HepG2 (cell line): Measurements from ENCODE around the gene MBD3. TPM values are rescaled to one million over a fixed set of nuclear protein-coding genes. Genes with fewer than 3 reads are reported as not detected.

Source experiments
- FOSL2 ChIP-seq: sonication (generic); formaldehyde crosslinking; IDR thresholded peaks from 2 replicates; pipeline ENCODE4 v1.4.0; 2020; ENCODE audit warnings: missing genetic modification reagents
- GATA4 ChIP-seq: sonication (generic); IDR thresholded peaks from 2 replicates; pipeline ENCODE4 v1.6.1; 2016; ENCODE audit warnings: antibody characterized with exemption, low read depth, borderline replicate concordance
- HNRNPL ChIP-seq: fragments of 200-400 bp; formaldehyde crosslinking; IDR thresholded peaks from 2 replicates; pipeline ENCODE4 v1.6.1; 2017; ENCODE audit warnings: mild to moderate bottlenecking, low read depth, low read length
- MED8 ChIP-seq: sonication (generic); formaldehyde crosslinking; IDR thresholded peaks from 2 replicates; pipeline ENCODE4 v1.8.1; 2023; ENCODE audit warnings: mild to moderate bottlenecking, missing genetic modification reagents; ENCODE audit not compliant: insufficient replicate concordance
- PHF21A ChIP-seq: sonication (generic); formaldehyde crosslinking; IDR thresholded peaks from 2 replicates; pipeline ENCODE4 v1.5.0; 2020; ENCODE audit warnings: mild to moderate bottlenecking, missing genetic modification reagents
- POGZ ChIP-seq: sonication (generic); formaldehyde crosslinking; IDR thresholded peaks from 2 replicates; pipeline ENCODE4 v1.4.0; 2020; ENCODE audit warnings: mild to moderate bottlenecking, missing genetic modification reagents
- PPARG ChIP-seq: conservative IDR thresholded peaks from 2 replicates; pipeline ENCODE4 v1.6.1; 2016; ENCODE audit warnings: missing biosample characterization, missing genetic modification reagents
- RARG ChIP-seq: sonication (generic); formaldehyde crosslinking; IDR thresholded peaks from 2 replicates; pipeline ENCODE4 v1.4.0; 2020; ENCODE audit warnings: low read depth, mild to moderate bottlenecking, missing genetic modification reagents
- SP2 ChIP-seq: sonication (generic); formaldehyde crosslinking; IDR thresholded peaks from 2 replicates; pipeline ENCODE4 v1.5.1; 2020; ENCODE audit warnings: mild to moderate bottlenecking, missing genetic modification reagents
- SRSF9 ChIP-seq: fragments of 200-400 bp; formaldehyde crosslinking; IDR thresholded peaks from 2 replicates; pipeline ENCODE4 v1.6.1; 2018; ENCODE audit warnings: borderline replicate concordance, mild to moderate bottlenecking, low read depth, low read length; ENCODE audit not compliant: insufficient read depth, poor library complexity, severe bottlenecking
- ZFX ChIP-seq: sonication (generic); formaldehyde crosslinking; IDR thresholded peaks from 2 replicates; pipeline ENCODE4 v1.4.0; 2020; ENCODE audit warnings: mild to moderate bottlenecking, low read depth, missing genetic modification reagents, moderate library complexity
- ZNF44 ChIP-seq: sonication (generic); formaldehyde crosslinking; IDR thresholded peaks from 2 replicates; pipeline ENCODE4 v1.5.1; 2020; ENCODE audit warnings: mild to moderate bottlenecking, missing genetic modification reagents
- ZNF549 ChIP-seq: sonication (generic); formaldehyde crosslinking; IDR thresholded peaks from 2 replicates; pipeline ENCODE4 v1.5.0; 2020; ENCODE audit warnings: missing genetic modification reagents
- ZNF562 ChIP-seq: sonication (generic); formaldehyde crosslinking; IDR thresholded peaks from 2 replicates; pipeline ENCODE4 v1.8.0; 2022; ENCODE audit warnings: missing genetic modification reagents, borderline replicate concordance
- ZNF724P ChIP-seq: sonication (generic); formaldehyde crosslinking; IDR thresholded peaks from 2 replicates; pipeline ENCODE4 v1.8.0; 2022; ENCODE audit warnings: missing genetic modification reagents, borderline replicate concordance
- ZSCAN25 ChIP-seq: sonication (generic); formaldehyde crosslinking; IDR thresholded peaks from 2 replicates; pipeline ENCODE4 v1.8.0; 2022; ENCODE audit warnings: mild to moderate bottlenecking, missing genetic modification reagents
- polyA plus RNA-seq, 8 experiments: library from polyadenylated mRNA; depleted of rRNA in 3 of 8; stranded (reverse) in 7 of 8; unstranded in 1 of 8; fragments of >200 nt; fragmentation: Illumina TruSeq in 4 of 8; extraction: Trizol in 4 of 8; gene quantifications; 2 replicates each; pipeline versions ENCODE4 v1.2.1 to v1.2.3, GENCODE V29; 2011 to 2016; ENCODE audit warnings: low read depth in 4 of 8, missing spikeins in 1 of 8, mixed read lengths in 1 of 8; ENCODE audit not compliant: insufficient read depth in 1 of 8
- total RNA-seq, 5 experiments: library from RNA; depleted of rRNA; stranded (reverse); fragments of >200 nt; fragmentation: Illumina TruSeq; extraction: Trizol; gene quantifications; 2 replicates each; pipeline ENCODE4 v1.2.3, GENCODE V29; 2016; ENCODE audit warnings: low read depth in 1 of 5
- TF ChIP-seq, protein P1 (sequence below): sonication (generic); formaldehyde crosslinking; IDR thresholded peaks from 2 replicates; pipeline ENCODE4 v1.4.0; 2020; ENCODE audit warnings: mild to moderate bottlenecking, missing genetic modification reagents
- TF ChIP-seq, protein P2 (sequence below): sonication (generic); formaldehyde crosslinking; IDR thresholded peaks from 2 replicates; pipeline ENCODE4 v1.9.0; 2022; ENCODE audit warnings: low read depth, missing genetic modification reagents
- TF ChIP-seq, protein P3 (sequence below): IDR thresholded peaks from 2 replicates; pipeline ENCODE4 v1.6.1; 2016

Gene MBD3
- total and polyA plus RNA-seq, 2 of the 13 experiments (the other 11 are each of a cell fraction or from before 2014, with no cell fraction given): 21.2 to 76.9 TPM

DNA sequence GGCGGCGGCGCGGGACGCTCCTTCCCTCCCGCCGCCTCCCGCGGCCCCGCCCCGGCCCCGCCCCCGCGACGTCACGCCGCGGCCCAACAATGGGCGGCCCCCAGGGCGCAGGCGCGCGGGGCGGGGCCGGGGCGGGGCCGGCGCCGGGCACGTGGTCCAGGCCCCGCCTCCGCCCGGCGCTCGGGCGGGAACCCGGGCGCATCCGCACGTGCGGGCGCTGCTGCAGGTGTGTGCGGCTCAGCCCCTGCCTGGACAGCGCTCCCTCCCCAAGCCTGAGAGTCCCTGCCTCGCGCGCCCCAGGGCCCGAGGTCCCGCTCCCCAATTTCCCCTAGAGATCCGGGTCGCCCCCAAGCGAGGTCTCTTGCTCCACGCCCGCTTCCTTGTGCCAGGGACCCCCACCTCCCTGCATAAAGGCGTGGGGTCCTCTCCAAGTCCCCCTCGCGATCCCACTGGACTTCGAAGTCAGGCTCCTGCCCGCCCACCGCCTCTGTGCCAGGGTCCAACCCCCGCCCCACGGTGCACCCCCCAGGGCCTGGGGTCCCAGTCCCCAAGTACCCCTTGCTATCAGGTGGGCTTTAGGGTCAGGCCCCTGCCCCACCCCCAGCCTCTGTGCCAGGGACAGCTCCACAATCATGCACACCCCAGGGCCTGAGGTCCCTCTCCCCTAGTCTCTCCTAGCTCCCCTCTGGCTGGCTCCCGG is 24.2 kb downstream of the MBD3 start, which contains the start of gene MEX3D (continued):
- TF ChIP-seq, protein P1, sequence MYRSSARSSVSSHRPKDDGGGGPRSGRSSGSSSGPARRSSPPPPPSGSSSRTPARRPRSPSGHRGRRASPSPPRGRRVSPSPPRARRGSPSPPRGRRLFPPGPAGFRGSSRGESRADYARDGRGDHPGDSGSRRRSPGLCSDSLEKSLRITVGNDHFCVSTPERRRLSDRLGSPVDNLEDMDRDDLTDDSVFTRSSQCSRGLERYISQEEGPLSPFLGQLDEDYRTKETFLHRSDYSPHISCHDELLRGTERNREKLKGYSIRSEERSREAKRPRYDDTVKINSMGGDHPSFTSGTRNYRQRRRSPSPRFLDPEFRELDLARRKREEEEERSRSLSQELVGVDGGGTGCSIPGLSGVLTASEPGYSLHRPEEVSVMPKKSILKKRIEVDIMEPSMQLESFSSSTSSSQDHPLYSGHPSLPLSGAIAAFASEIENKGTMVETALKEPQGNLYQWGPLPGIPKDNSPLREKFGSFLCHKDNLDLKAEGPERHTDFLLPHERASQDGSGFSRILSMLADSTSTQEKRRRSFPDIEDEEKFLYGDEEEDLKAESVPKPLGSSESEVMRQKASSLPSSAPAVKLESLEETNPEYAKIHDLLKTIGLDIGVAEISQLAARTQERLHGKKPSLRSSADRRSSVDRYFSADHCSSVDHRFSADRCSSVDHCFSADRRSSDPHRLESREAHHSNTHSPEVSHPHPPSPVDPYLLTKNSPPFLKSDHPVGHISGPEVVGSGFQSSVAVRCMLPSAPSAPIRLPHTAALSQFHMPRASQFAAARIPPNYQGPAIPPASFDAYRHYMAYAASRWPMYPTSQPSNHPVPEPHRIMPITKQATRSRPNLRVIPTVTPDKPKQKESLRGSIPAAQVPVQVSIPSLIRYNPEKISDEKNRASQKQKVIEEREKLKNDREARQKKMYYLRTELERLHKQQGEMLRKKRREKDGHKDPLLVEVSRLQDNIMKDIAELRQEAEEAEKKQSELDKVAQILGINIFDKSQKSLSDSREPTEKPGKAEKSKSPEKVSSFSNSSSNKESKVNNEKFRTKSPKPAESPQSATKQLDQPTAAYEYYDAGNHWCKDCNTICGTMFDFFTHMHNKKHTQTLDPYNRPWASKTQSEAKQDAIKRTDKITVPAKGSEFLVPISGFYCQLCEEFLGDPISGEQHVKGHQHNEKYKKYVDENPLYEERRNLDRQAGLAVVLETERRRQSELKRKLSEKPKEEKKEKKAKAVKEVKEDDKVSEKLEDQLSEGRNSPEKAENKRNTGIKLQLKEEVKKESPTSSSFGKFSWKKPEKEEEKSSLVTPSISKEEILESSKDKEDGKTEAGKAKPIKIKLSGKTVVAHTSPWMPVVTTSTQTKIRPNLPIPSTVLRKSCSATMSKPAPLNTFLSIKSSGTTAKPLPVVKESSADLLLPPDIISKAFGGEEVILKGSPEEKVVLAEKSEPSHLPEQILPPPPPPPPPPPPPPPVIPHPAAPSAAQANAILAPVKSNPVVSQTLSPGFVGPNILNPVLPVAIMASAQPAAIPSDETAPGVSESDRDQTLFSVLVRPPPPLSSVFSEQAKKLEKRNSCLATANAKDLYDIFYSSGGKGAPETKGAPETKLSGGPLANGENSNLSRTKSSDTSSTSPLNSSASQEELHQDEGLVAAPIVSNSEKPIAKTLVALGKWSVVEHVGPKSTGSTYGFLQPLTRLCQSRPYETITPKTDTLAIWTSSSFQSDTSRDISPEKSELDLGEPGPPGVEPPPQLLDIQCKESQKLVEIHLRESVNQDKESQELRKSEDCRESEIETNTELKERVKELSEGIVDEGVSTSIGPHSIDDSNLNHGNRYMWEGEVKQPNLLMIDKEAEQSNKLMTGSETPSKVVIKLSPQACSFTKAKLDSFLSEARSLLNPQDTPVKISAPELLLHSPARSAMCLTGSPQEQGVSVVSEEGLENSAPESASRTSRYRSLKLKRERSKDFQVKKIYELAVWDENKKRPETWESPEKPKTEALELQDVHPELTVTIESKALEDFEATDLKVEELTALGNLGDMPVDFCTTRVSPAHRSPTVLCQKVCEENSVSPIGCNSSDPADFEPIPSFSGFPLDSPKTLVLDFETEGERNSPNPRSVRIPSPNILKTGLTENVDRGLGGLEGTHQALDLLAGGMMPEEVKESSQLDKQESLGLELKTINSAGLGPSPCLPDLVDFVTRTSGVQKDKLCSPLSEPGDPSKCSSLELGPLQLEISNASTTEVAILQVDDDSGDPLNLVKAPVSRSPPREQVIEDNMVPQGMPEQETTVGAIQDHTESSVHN (CRISPR knock-in tag): no peak
- no peak for TF ChIP-seq FOSL2 (CRISPR knock-in tag)
- no peak for TF ChIP-seq RARG (CRISPR knock-in tag)
- TF ChIP-seq PHF21A (CRISPR knock-in tag): no peak
- no peak for TF ChIP-seq GATA4
- no peak for TF ChIP-seq ZNF44 (CRISPR knock-in tag)
- no peak for TF ChIP-seq MED8 (CRISPR knock-in tag)
- TF ChIP-seq ZNF724P (CRISPR knock-in tag): no peak
- TF ChIP-seq ZSCAN25: 0 out of 2 replicates have a peak, but pooled peaks have one; percentile 66
- no peak for TF ChIP-seq ZFX (CRISPR knock-in tag)
- no peak for TF ChIP-seq HNRNPL
- TF ChIP-seq SP2 (CRISPR knock-in tag): no peak
- TF ChIP-seq PPARG (CRISPR knock-in tag): 0 out of 2 replicates have a peak, but pooled peaks have one; percentile 30
- TF ChIP-seq SRSF9: no peak
- TF ChIP-seq, protein P2, sequence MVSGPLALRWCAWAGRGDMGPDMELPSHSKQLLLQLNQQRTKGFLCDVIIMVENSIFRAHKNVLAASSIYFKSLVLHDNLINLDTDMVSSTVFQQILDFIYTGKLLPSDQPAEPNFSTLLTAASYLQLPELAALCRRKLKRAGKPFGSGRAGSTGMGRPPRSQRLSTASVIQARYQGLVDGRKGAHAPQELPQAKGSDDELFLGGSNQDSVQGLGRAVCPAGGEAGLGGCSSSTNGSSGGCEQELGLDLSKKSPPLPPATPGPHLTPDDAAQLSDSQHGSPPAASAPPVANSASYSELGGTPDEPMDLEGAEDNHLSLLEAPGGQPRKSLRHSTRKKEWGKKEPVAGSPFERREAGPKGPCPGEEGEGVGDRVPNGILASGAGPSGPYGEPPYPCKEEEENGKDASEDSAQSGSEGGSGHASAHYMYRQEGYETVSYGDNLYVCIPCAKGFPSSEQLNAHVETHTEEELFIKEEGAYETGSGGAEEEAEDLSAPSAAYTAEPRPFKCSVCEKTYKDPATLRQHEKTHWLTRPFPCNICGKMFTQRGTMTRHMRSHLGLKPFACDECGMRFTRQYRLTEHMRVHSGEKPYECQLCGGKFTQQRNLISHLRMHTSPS (CRISPR knock-in tag): no peak
- TF ChIP-seq ZNF549: no peak
- peak; percentile 73; the same call in 1 of the 2 replicates for TF ChIP-seq ZNF562 (CRISPR knock-in tag)
- TF ChIP-seq, protein P3, sequence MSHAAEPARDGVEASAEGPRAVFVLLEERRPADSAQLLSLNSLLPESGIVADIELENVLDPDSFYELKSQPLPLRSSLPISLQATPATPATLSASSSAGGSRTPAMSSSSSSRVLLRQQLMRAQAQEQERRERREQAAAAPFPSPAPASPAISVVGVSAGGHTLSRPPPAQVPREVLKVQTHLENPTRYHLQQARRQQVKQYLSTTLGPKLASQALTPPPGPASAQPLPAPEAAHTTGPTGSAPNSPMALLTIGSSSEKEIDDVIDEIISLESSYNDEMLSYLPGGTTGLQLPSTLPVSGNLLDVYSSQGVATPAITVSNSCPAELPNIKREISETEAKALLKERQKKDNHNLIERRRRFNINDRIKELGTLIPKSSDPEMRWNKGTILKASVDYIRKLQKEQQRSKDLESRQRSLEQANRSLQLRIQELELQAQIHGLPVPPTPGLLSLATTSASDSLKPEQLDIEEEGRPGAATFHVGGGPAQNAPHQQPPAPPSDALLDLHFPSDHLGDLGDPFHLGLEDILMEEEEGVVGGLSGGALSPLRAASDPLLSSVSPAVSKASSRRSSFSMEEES: peak; percentile 53; the same call in 1 of the 2 replicates
- no peak for TF ChIP-seq POGZ (CRISPR knock-in tag)
